SK-N-SH (cell line): ENCODE data around the gene OPHN1. TPM values are rescaled to one million over a fixed set of nuclear protein-coding genes. Genes with fewer than 3 reads are reported as not detected.
A peak's percentile ranks its signal among the peaks of the same experiment; 100 is the strongest.

ENCODE experiments used
- CTCF ChIA-PET: fragments of 300-600, 350-600 bp; formaldehyde crosslinking; extraction: SDS; loops from one replicate; lab custom pipeline; 2021; lab: Yijun Ruan, JAX
- POLR2A ChIA-PET: fragments of 350-600 bp; sonication (Branson Sonifier 250); formaldehyde crosslinking; extraction: SDS; loops from one replicate; lab custom pipeline; 2020; ENCODE audit warnings: antibody characterized with exemption, inconsistent platforms; lab: Yijun Ruan, JAX
- DNase-seq: peaks from one replicate; pipeline ENCODE4 v3.0.0; 2012
- H2AFZ ChIP-seq: fragments of 200-600 bp; sonication (generic); 2 replicates; pipeline ENCODE4 v1.8.1; 2016; ENCODE audit warnings: antibody characterized with exemption, mild to moderate bottlenecking, low read depth
- H3F3A ChIP-seq: fragments of 200-600 bp; sonication (generic); replicated peaks from 2 replicates; pipeline ENCODE3; 2016; ENCODE audit warnings: antibody characterized with exemption, mild to moderate bottlenecking; ENCODE audit not compliant: insufficient read depth
- H3K27ac ChIP-seq, 2 experiments: fragments of 200-500 bp in 1 of 2; fragments of 200-600 bp in 1 of 2; sonication (Bioruptor generic) in 1 of 2; sonication (generic), shearing (Covaris generic) in 1 of 2; 2 replicates each; pipeline versions ENCODE4 v1.5.1 to v1.6.1; 2014 to 2016; ENCODE audit warnings: low read depth in 2 of 2, inconsistent platforms in 1 of 2, low read length in 1 of 2, mild to moderate bottlenecking in 1 of 2, mixed read lengths in 1 of 2
- H3K27me3 ChIP-seq: fragments of 200-600 bp; sonication (generic), shearing (Covaris generic); 2 replicates; pipeline ENCODE4 v1.6.1; 2016; ENCODE audit warnings: mixed run types; ENCODE audit not compliant: insufficient read depth
- H3K36me3 ChIP-seq, 2 experiments: fragments of 200-500 bp in 1 of 2; fragments of 200-600 bp in 1 of 2; sonication (Bioruptor generic) in 1 of 2; sonication (generic) in 1 of 2; replicated peaks in 1 of 2; 2 replicates each; pipeline versions ENCODE3 to v1.5.1; 2014 to 2016; ENCODE audit warnings: low read length in 1 of 2, mild to moderate bottlenecking in 1 of 2; ENCODE audit not compliant: insufficient read depth in 2 of 2, control insufficient read depth in 1 of 2
- H3K4me1 ChIP-seq, 2 experiments: fragments of 200-500 bp in 1 of 2; fragments of 200-600 bp in 1 of 2; sonication (Bioruptor generic) in 1 of 2; sonication (generic), shearing (Covaris generic) in 1 of 2; 2 replicates each; pipeline versions ENCODE4 v1.5.1 to v1.6.1; 2014 to 2016; ENCODE audit warnings: low read depth in 1 of 2, low read length in 1 of 2, mixed run types in 1 of 2; ENCODE audit not compliant: insufficient read depth in 2 of 2, control insufficient read depth in 1 of 2
- H3K4me2 ChIP-seq: fragments of 200-600 bp; sonication (generic), shearing (Covaris generic); 2 replicates; pipeline ENCODE4 v1.6.1; 2017; ENCODE audit warnings: mixed run types
- H3K4me3 ChIP-seq, 2 experiments: fragments of 200-500 bp in 1 of 2; fragments of 200-600 bp in 1 of 2; sonication (Bioruptor generic) in 1 of 2; sonication (generic), shearing (Covaris generic) in 1 of 2; 2 replicates each; pipeline versions ENCODE4 v1.5.1 to v1.8.1; 2014 to 2016; ENCODE audit warnings: low read depth in 2 of 2, inconsistent platforms in 1 of 2, low read length in 1 of 2, mild to moderate bottlenecking in 1 of 2, mixed read lengths in 1 of 2, moderate library complexity in 1 of 2
- H3K79me2 ChIP-seq: fragments of 200-600 bp; sonication (generic); 2 replicates; pipeline ENCODE4 v1.8.1; 2017; ENCODE audit warnings: mild to moderate bottlenecking; ENCODE audit not compliant: insufficient read depth
- H3K9ac ChIP-seq: fragments of 200-600 bp; sonication (generic); 2 replicates; pipeline ENCODE4 v1.6.1; 2017; ENCODE audit warnings: mixed run types
- H3K9me2 ChIP-seq: fragments of 200-600 bp; sonication (generic); 2 replicates; pipeline ENCODE4 v1.6.1; 2017; ENCODE audit warnings: mixed run types
- H3K9me3 ChIP-seq: fragments of 200-600 bp; sonication (generic); 2 replicates; pipeline ENCODE4 v1.6.1; 2017; ENCODE audit warnings: mixed run types, mild to moderate bottlenecking, moderate library complexity
- H4K20me1 ChIP-seq: fragments of 200-600 bp; sonication (generic); 2 replicates; pipeline ENCODE4 v1.6.1; 2017; ENCODE audit warnings: mild to moderate bottlenecking, mixed run types; ENCODE audit not compliant: insufficient read depth
- CHD2 ChIP-seq: fragments of 150-350 bp; IDR thresholded peaks from 2 replicates; pipeline ENCODE4 v1.6.1; 2018; ENCODE audit warnings: low read length; ENCODE audit not compliant: partially characterized antibody
- ELF1 ChIP-seq: IDR thresholded peaks from 2 replicates; pipeline ENCODE4 v1.4.0; 2012
- EP300 ChIP-seq, 2 experiments: IDR thresholded peaks; 2 replicates each; pipeline versions ENCODE4 v1.4.0 to v1.6.1; 2012; ENCODE audit warnings: borderline replicate concordance in 1 of 2, low read depth in 1 of 2, low read length in 1 of 2
- FOXJ3 ChIP-seq: sonication (generic); formaldehyde crosslinking; IDR thresholded peaks from 2 replicates; pipeline ENCODE4 v1.5.1; 2020; ENCODE audit warnings: mild to moderate bottlenecking, missing genetic modification reagents
- FOXM1 ChIP-seq: IDR thresholded peaks from 2 replicates; pipeline ENCODE4 v1.4.0; 2012; ENCODE audit warnings: low read depth, mild to moderate bottlenecking
- GABPA ChIP-seq: IDR thresholded peaks from 2 replicates; pipeline ENCODE4 v1.4.0; 2012; ENCODE audit warnings: low read depth, mild to moderate bottlenecking
- GATA2 ChIP-seq: sonication (generic); formaldehyde crosslinking; IDR thresholded peaks from 2 replicates; pipeline ENCODE4 v1.5.0; 2020; ENCODE audit warnings: mild to moderate bottlenecking, missing genetic modification reagents
- IRF3 ChIP-seq: fragments of 150-350 bp; IDR thresholded peaks from 2 replicates; pipeline ENCODE4 v1.6.1; 2016; ENCODE audit warnings: mild to moderate bottlenecking, low read depth, low read length
- JUND ChIP-seq: IDR thresholded peaks from 2 replicates; pipeline ENCODE4 v1.4.0; 2012
- MEF2A ChIP-seq: IDR thresholded peaks from 2 replicates; pipeline ENCODE4 v1.4.0; 2012; ENCODE audit warnings: low read depth, borderline replicate concordance
- PBX3 ChIP-seq: IDR thresholded peaks from 2 replicates; pipeline ENCODE4; 2012
- REST ChIP-seq: IDR thresholded peaks from 2 replicates; pipeline ENCODE4 v1.6.1; 2012; ENCODE audit warnings: mild to moderate bottlenecking, low read depth, low read length, moderate library complexity
- RFX5 ChIP-seq: IDR thresholded peaks from 2 replicates; pipeline ENCODE4 v1.6.1; 2012; ENCODE audit warnings: mild to moderate bottlenecking, improper control_type of control experiment, low read length
- TAF1 ChIP-seq: IDR thresholded peaks from 2 replicates; pipeline ENCODE4 v1.6.1; 2012; ENCODE audit warnings: low read depth, mild to moderate bottlenecking, low read length, moderate library complexity, borderline replicate concordance
- TCF12 ChIP-seq: IDR thresholded peaks from 2 replicates; pipeline ENCODE4 v1.4.0; 2012
- TEAD4 ChIP-seq: IDR thresholded peaks from 2 replicates; pipeline ENCODE4 v1.4.0; 2012; ENCODE audit warnings: mild to moderate bottlenecking, borderline replicate concordance; ENCODE audit not compliant: insufficient read depth
- YY1 ChIP-seq: IDR thresholded peaks from 2 replicates; pipeline ENCODE4 v1.4.0; 2012; ENCODE audit warnings: low read depth, mild to moderate bottlenecking
- WGBS: methylation state at CpG from one replicate; pipeline ENCODE4 v1.1.6; 2017; ENCODE audit warnings: low lambda C conversion rate; 5-methylcytosine and 5-hydroxymethylcytosine counted together
- polyA plus RNA-seq, 3 experiments: library from polyadenylated mRNA; depleted of rRNA; stranded (reverse); fragments of >200 nt; gene quantifications; 2 replicates each; pipeline ENCODE4 v1.2.3, GENCODE V29; 2012
- TF ChIP-seq, protein P1 (sequence below): IDR thresholded peaks from 2 replicates; pipeline ENCODE4 v1.4.0; 2012; ENCODE audit warnings: low read depth, borderline replicate concordance
- TF ChIP-seq, protein P2 (sequence below): fragments of 200-600 bp; sonication (generic); IDR thresholded peaks from 2 replicates; pipeline ENCODE4 v1.6.1; 2017; ENCODE audit warnings: antibody characterized with exemption, mild to moderate bottlenecking, moderate library complexity

OPHN1 gene
- polyA plus RNA-seq, 1 of the 3 experiments (the other 2 are of a cell fraction): 1.7 TPM

DNA sequence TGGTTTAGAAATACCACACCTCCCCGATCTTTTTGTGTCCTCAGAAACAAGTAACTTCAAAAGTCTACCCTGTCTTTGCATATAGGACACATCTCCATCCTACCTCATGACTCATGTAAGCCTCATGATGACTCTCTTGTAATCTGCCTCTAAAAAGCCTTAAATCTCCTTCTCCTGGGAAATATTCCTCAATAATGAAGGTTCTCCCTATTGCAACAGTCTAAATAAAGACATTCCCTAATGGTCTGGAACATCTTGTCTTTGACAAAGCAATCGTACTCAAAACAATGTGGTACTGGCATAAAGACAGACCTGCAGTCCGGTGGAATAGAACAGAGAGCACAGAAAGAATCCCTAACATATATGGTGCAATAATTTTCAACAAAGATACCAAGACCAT lies 257.7 kb downstream of the OPHN1 start:
- TF ChIP-seq JUND (no peak), REST (no peak), TAF1 (no peak), MEF2A (no peak), TCF12 (no peak), IRF3 (no peak), FOXJ3 (CRISPR knock-in tag) (no peak)
- Histone ChIP-seq H3K79me2 (no peaks in the 10 kb centered on the region), H3K4me1 (no peaks in the 10 kb centered on the region), H4K20me1 (no peaks in the 10 kb centered on the region), H3K4me3 (no peak overlapping the region), H3K9ac (no peak overlapping the region), H3K36me3 (no peaks in the 10 kb centered on the region), H3F3A (no peaks in the 10 kb centered on the region), H3K27me3 (no peaks in the 10 kb centered on the region), H3K27ac (no peak overlapping the region), H3K9me3 (no peaks in the 10 kb centered on the region), H3K9me2 (no peaks in the 10 kb centered on the region), H2AFZ (no peak overlapping the region), H3K4me2 (no peak overlapping the region)
- 52% methylated on average over 3 of the region's 3 CpGs for WGBS
- POLR2A ChIA-PET: no interaction called here
- no peak for DNase-seq
- CTCF ChIA-PET: no interaction called here

DNA sequence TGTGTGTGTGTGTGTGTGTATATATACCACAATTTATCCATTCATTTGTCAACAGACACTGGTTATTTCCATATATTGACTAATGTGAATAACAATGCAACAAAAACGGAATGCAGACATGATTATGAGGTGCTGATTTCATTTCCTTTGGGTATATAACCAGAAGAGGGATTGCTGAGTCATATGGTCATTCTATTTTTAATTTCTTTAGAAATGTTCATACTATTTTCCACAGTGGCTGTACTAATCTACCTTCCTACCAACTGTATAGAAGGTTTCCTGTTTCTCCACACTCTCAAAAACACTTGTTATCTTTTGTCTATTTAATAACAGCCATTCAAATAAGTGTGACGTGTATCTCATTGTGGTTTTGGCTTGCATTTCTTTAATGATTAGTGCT lies 269.9 kb downstream of the OPHN1 start:
- H3K9ac ChIP-seq: no peak overlapping the region
- POLR2A ChIA-PET: no interaction called here
- no peaks in the 10 kb centered on the region for H3K27me3 ChIP-seq
- H3K4me1 ChIP-seq: no peaks in the 10 kb centered on the region
- peak overlapping the region; percentile 18; the same call in 1 of the 2 replicates for H2AFZ ChIP-seq
- no peak overlapping the region for H3K4me2 ChIP-seq
- no peaks in the 10 kb centered on the region for H4K20me1 ChIP-seq
- no peaks in the 10 kb centered on the region for H3F3A ChIP-seq
- no peak for TF ChIP-seq RFX5
- no peak for TF ChIP-seq GATA2
- TF ChIP-seq ELF1: no peak
- TF ChIP-seq GABPA: no peak
- TF ChIP-seq EP300 (IDR thresholded peaks at IDR 0.05; ENCODE audit: borderline replicate concordance in 1 of 2, low read depth in 1 of 2, low read length in 1 of 2): no peak
- no peak for TF ChIP-seq CHD2
- TF ChIP-seq, protein P1, sequence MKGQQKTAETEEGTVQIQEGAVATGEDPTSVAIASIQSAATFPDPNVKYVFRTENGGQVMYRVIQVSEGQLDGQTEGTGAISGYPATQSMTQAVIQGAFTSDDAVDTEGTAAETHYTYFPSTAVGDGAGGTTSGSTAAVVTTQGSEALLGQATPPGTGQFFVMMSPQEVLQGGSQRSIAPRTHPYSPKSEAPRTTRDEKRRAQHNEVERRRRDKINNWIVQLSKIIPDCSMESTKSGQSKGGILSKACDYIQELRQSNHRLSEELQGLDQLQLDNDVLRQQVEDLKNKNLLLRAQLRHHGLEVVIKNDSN: no peak
- TF ChIP-seq TEAD4: no peak
- no peak for TF ChIP-seq TCF12
- no peak for TF ChIP-seq YY1
- no peak for TF ChIP-seq PBX3
- no peak for TF ChIP-seq FOXM1
- TF ChIP-seq, protein P2, sequence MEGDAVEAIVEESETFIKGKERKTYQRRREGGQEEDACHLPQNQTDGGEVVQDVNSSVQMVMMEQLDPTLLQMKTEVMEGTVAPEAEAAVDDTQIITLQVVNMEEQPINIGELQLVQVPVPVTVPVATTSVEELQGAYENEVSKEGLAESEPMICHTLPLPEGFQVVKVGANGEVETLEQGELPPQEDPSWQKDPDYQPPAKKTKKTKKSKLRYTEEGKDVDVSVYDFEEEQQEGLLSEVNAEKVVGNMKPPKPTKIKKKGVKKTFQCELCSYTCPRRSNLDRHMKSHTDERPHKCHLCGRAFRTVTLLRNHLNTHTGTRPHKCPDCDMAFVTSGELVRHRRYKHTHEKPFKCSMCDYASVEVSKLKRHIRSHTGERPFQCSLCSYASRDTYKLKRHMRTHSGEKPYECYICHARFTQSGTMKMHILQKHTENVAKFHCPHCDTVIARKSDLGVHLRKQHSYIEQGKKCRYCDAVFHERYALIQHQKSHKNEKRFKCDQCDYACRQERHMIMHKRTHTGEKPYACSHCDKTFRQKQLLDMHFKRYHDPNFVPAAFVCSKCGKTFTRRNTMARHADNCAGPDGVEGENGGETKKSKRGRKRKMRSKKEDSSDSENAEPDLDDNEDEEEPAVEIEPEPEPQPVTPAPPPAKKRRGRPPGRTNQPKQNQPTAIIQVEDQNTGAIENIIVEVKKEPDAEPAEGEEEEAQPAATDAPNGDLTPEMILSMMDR: no peak
- TF ChIP-seq, all 33 proteins: peak for 0
- Histone ChIP-seq H3K27ac (no peak overlapping the region), H3K4me3 (no peak overlapping the region), H3K9me2 (no peaks in the 10 kb centered on the region), H3K36me3 (no peaks in the 10 kb centered on the region), H3K9me3 (no peaks in the 10 kb centered on the region), H3K79me2 (no peaks in the 10 kb centered on the region)
- CTCF ChIA-PET: interaction anchor here (1.2 kb wide), 1 partner anchor 33 kb away, joined by 5 read pairs; no protein-coding TSS in a partner anchor
- 35% methylated on average over 2 of the region's 2 CpGs for WGBS
- DNase-seq: no peak
